GM20000 (cell line): Measurements from ENCODE around the gene KIAA0232.

Experiments
- DNase-seq: peaks from one replicate; pipeline ENCODE4 v3.0.0; 2012; ENCODE audit warnings: low spot score
- CTCF ChIP-seq: IDR thresholded peaks from 2 replicates; pipeline ENCODE4 v1.5.1; 2012; ENCODE audit warnings: mild to moderate bottlenecking, control low read depth; ENCODE audit errors: extremely low read depth, missing control alignments

KIAA0232 gene

DNA sequence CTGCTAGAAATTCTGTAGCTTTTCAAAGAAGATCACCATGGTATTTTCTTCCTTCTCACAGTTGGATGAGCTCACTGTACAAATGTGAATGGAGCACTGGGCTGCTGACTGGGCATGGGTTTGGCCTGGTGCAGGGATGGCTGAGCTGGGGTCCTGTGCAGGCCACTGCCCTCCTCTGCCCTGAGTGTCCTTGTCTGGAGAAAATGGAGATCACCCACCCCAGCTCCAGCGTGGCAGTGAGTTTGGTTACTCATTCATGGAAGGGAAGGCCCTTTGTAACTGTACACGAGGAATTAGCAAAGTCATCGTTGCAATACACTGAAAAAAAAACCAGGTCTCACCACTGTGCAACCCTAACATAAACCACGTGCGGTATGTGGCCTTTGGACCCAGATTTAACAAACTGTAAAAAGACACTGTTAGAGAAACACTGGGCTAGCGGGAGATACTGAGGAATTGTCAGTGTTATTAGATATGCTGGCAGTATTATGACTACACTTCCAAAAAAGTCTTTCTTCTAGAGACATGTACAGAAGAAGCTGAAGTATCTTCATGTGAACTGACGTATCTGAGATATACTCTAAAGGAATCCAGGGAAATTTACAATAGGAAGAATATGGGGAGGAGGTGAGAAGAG, 111.0 kb downstream of the KIAA0232 start:
- DNase-seq = no peak
- no peak for TF ChIP-seq CTCF

- no peak for TF ChIP-seq CTCF
- no peak for DNase-seq
These were observed 111.6 kb downstream of the KIAA0232 start for GRCh38 chr4:6894086-6894478.

DNA sequence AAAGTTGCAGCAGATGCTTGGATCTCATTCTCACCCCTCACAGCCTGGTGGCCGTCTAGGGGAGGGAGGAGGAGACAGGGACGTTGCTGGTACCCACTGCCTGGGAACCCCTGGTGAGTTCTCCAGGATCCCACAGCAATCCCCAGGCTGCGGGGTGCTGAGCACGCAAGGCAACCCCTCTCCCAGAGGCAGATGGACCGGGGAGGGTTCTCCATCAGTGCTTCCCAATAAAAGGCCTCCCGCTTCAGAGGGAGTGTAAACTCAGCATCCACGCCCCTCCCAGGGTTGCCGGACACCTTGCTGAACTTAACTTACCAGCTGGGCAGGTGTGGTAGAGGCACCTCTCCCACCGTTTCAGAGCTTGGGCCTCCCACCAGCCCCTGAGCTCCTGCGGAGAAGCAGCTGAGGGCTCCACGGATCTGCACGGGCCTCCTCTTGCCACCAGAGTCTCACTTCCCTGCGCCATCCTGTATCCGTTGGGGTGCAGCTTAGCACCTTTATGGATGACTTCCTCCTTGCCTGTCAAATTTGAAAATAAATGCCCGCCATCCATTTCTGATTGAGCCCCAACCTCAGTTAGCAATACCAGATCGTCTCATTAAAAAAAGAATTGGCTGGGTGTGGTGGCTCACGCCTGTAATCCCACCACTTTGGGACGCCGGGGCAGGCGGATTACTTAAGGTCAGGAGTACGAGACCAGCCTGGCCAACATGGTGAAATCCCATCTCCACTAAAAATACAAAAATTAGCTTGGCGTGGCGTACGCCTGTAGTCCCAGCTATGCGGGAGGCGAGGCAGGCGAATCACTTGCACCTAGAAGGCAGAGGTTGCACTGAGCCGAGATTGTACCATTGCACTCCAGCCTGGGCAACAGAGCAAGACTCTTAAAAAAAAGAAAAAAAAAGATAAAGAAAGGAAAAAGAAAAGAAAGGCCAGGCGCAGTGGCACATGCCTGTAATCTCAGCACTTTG, 112.3 kb downstream of the KIAA0232 start:
- TF ChIP-seq CTCF = no peak
- DNase-seq = no peak

- DNase-seq = no peak
- no peak for TF ChIP-seq CTCF
These were observed 113.5 kb downstream of the KIAA0232 start for GRCh38 chr4:6896035-6896434.

DNA sequence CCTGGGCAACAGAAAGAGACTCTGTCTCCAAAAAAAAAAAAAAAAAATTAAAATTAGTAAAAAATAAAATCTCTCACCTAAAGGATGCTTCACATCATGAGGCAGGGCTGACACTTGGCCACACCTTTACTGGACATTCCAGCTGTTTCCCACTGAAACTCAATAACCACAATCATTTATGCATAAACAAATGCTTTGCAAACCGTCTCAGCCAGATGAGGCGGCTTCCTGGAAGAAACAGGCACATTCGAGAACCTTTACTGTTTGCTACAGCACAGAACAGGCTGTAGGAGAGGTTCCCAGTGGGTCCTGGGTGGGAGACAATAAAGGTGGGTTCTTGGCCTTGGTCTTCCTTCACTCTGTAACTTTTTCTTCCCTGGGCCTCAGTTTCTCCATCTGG, 116.2 kb downstream of the KIAA0232 start:
- no peak for DNase-seq
- TF ChIP-seq CTCF = no peak

- no peak for TF ChIP-seq CTCF
- no peak for DNase-seq
These were observed 117.8 kb downstream of the KIAA0232 start for GRCh38 chr4:6900181-6900812.

DNA sequence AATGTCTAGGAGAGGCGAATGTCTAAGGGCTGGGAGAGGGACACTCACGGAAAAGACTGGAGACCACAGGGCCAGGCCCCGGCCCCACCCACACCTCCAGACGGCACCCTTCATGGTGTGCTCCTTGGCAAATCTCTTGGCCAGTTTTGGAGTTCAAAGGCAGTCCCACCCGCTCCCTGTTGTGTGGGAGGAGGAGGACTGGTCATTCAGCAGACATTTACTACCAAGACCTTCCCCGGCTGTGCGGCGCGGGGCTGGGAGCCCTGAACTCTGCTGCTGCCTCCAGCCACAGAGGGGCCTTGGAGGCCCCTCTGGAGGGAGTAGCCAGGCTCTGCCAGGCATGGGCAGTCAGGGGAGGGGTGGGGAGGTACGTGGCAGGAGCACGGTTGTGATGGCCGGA, 118.4 kb downstream of the KIAA0232 start:
- no peak for DNase-seq
- TF ChIP-seq CTCF = no peak
